ENCODE data around the gene PNLIP. TPM values are rescaled to one million over a fixed set of nuclear protein-coding genes. Genes with fewer than 3 reads are reported as not detected.

Gene PNLIP
- total RNA-seq, 1 experiment from 2014 or later, result 1.5 TPM

- Histone ChIP-seq H3K9me3 (ENCODE audit: control insufficient read depth, insufficient read depth, low read depth, low read length) (no peaks in the 10 kb centered on the region), H3K4me3 (ENCODE audit: low read depth in 2 of 2, low read length in 2 of 2) (no peak overlapping the region), H3K27me3 (ENCODE audit: control insufficient read depth, insufficient read depth, low read length) (peaks cover 19% of the 10 kb centered on the region), H3K27ac (ENCODE audit: low read length) (no peak overlapping the region), H3K4me1 (ENCODE audit: control insufficient read depth, insufficient read depth, low read length) (no peaks in the 10 kb centered on the region), H3K36me3 (ENCODE audit: control insufficient read depth, insufficient read depth, low read length) (no peaks in the 10 kb centered on the region)
- in situ Hi-C loops (cut with HindIII; ENCODE audit: low pct_unique_long_range_greater_than_20kb, low sequenced_read_pairs), result no loop called here
- ChIA-PET CTCF (no interaction called here), POLR2A (interaction anchor here (0.6 kb wide), 1 partner anchor 650 kb away, joined by 4 read pairs; no protein-coding TSS in a partner anchor)
- BruUV-seq (replicated peaks), result no TSS peak
- ATAC-seq (no peak), DNase-seq (ENCODE audit: low read depth, low spot score) (no peak)
- intact Hi-C loops (cut with micrococcal nuclease; ENCODE audit: unreplicated experiment), result no loop called here
- TF ChIP-seq POLR2AphosphoS5 (IDR thresholded peaks at IDR 0.05; ENCODE audit: low read depth, low read length) (no peak), TCF7L2 (IDR thresholded peaks at IDR 0.05; ENCODE audit: low read depth, low read length) (no peak), CTCF (IDR thresholded peaks at IDR 0.05) (no peak), REST (IDR thresholded peaks at IDR 0.05; ENCODE audit: insufficient read depth in 1 of 2, low read depth in 2 of 2, low read length in 1 of 2) (no peak), SIN3A (IDR thresholded peaks at IDR 0.05; ENCODE audit: borderline replicate concordance, insufficient read depth, low read depth, low read length) (no peak)
These were observed 21.0 kb upstream of the PNLIP start for GRCh38 chr10:116524736-116525135.

- no peak overlapping the region for H3K27ac ChIP-seq (ENCODE audit: low read length)
- no peak for ATAC-seq
- intact Hi-C loops (cut with micrococcal nuclease; ENCODE audit: unreplicated experiment), result no loop called here
These were observed 19.5 kb upstream of the PNLIP start for GRCh38 chr10:116526219-116526618.

More at GRCh38 chr10:116526219-116526618, 19.5 kb upstream of the PNLIP start:
- no peak overlapping the region for H3K4me3 ChIP-seq (ENCODE audit: low read depth in 2 of 2, low read length in 2 of 2)
- no peaks in the 10 kb centered on the region for H3K36me3 ChIP-seq (ENCODE audit: control insufficient read depth, insufficient read depth, low read length)
- in situ Hi-C loops (cut with HindIII; ENCODE audit: low pct_unique_long_range_greater_than_20kb, low sequenced_read_pairs), result no loop called here
- BruUV-seq (replicated peaks), result no TSS peak
- DNase-seq (ENCODE audit: low read depth, low spot score), result no peak
- POLR2A ChIA-PET, result no interaction called here
- peaks cover 19% of the 10 kb centered on the region for H3K27me3 ChIP-seq (ENCODE audit: control insufficient read depth, insufficient read depth, low read length)
- no peaks in the 10 kb centered on the region for H3K4me1 ChIP-seq (ENCODE audit: control insufficient read depth, insufficient read depth, low read length)
- H3K9me3 ChIP-seq (ENCODE audit: control insufficient read depth, insufficient read depth, low read depth, low read length), result no peaks in the 10 kb centered on the region
- CTCF ChIA-PET, result no interaction called here
- TF ChIP-seq CTCF (IDR thresholded peaks at IDR 0.05) (no peak), SIN3A (IDR thresholded peaks at IDR 0.05; ENCODE audit: borderline replicate concordance, insufficient read depth, low read depth, low read length) (no peak)
